ENCODE data around the gene PIR.

DNA sequence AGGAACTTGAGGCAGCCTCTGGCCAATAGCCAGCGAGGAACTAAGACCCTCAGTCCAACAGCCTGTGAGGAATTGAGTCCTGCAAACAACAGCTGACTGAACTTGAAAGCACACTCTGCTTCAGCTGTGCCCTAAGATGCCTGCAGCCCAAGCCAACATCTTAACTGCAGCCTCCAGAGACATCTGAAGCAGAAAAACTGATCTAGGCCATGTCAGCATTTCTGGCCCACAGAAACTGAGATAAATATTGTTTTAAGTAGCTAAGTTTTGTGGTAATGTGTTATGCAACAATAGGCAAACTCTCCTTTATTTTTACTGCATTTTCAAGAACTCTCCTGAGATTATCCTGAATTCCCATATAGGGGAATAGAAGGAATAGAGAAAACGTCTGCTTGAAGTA, 133.4 kb downstream of the PIR start:
- no peak for TF ChIP-seq EZH2phosphoT487 (IDR thresholded peaks at IDR 0.05; ENCODE audit: borderline replicate concordance)
- TF ChIP-seq, protein P1, sequence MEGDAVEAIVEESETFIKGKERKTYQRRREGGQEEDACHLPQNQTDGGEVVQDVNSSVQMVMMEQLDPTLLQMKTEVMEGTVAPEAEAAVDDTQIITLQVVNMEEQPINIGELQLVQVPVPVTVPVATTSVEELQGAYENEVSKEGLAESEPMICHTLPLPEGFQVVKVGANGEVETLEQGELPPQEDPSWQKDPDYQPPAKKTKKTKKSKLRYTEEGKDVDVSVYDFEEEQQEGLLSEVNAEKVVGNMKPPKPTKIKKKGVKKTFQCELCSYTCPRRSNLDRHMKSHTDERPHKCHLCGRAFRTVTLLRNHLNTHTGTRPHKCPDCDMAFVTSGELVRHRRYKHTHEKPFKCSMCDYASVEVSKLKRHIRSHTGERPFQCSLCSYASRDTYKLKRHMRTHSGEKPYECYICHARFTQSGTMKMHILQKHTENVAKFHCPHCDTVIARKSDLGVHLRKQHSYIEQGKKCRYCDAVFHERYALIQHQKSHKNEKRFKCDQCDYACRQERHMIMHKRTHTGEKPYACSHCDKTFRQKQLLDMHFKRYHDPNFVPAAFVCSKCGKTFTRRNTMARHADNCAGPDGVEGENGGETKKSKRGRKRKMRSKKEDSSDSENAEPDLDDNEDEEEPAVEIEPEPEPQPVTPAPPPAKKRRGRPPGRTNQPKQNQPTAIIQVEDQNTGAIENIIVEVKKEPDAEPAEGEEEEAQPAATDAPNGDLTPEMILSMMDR (IDR thresholded peaks at IDR 0.05 in 2 of 3, conservative IDR thresholded peaks at IDR 0.05 in 1 of 3; ENCODE audit: borderline replicate concordance in 1 of 3, insufficient read depth in 1 of 3, low read depth in 2 of 3, low read length in 2 of 3), result no peak
- no peak for TF ChIP-seq POLR2A (IDR thresholded peaks at IDR 0.05; ENCODE audit: borderline replicate concordance, extremely low read depth, insufficient read depth, insufficient read length)
- no peak for TF ChIP-seq JUND (IDR thresholded peaks at IDR 0.05)
- TF ChIP-seq CEBPB (IDR thresholded peaks at IDR 0.05; ENCODE audit: low read depth), result no peak
- TF ChIP-seq, protein P2, sequence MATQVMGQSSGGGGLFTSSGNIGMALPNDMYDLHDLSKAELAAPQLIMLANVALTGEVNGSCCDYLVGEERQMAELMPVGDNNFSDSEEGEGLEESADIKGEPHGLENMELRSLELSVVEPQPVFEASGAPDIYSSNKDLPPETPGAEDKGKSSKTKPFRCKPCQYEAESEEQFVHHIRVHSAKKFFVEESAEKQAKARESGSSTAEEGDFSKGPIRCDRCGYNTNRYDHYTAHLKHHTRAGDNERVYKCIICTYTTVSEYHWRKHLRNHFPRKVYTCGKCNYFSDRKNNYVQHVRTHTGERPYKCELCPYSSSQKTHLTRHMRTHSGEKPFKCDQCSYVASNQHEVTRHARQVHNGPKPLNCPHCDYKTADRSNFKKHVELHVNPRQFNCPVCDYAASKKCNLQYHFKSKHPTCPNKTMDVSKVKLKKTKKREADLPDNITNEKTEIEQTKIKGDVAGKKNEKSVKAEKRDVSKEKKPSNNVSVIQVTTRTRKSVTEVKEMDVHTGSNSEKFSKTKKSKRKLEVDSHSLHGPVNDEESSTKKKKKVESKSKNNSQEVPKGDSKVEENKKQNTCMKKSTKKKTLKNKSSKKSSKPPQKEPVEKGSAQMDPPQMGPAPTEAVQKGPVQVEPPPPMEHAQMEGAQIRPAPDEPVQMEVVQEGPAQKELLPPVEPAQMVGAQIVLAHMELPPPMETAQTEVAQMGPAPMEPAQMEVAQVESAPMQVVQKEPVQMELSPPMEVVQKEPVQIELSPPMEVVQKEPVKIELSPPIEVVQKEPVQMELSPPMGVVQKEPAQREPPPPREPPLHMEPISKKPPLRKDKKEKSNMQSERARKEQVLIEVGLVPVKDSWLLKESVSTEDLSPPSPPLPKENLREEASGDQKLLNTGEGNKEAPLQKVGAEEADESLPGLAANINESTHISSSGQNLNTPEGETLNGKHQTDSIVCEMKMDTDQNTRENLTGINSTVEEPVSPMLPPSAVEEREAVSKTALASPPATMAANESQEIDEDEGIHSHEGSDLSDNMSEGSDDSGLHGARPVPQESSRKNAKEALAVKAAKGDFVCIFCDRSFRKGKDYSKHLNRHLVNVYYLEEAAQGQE (IDR thresholded peaks at IDR 0.05; ENCODE audit: low read depth), result no peak
- no peak for TF ChIP-seq EZH2 (IDR thresholded peaks at IDR 0.05)
- no peak for TF ChIP-seq YY1 (IDR thresholded peaks at IDR 0.05; ENCODE audit: extremely low read depth, insufficient replicate concordance, low read depth, low read length)
- TF ChIP-seq POLR2AphosphoS5 (IDR thresholded peaks at IDR 0.05; ENCODE audit: low read depth, low read length), result no peak
- no peak for TF ChIP-seq TCF7L2 (IDR thresholded peaks at IDR 0.05; ENCODE audit: borderline replicate concordance, extremely low read depth, insufficient read depth, insufficient read length)
- no peak for TF ChIP-seq EGR1 (IDR thresholded peaks at IDR 0.05; ENCODE audit: low read depth)
- no peak for TF ChIP-seq RAD21 (IDR thresholded peaks at IDR 0.05; ENCODE audit: low read depth)
- TF ChIP-seq ZNF274 (IDR thresholded peaks at IDR 0.05; ENCODE audit: low read depth, low read length), result no peak

All from HCT116 (cell line).